Measurements from ENCODE around the gene GABBR2. TPM values are rescaled to one million over a fixed set of nuclear protein-coding genes. Genes with fewer than 3 reads are reported as not detected.

Gene GABBR2
- total and polyA plus RNA-seq, 2 experiments from 2014 or later = 0.89 to 1.3 TPM

GRCh38 chr9:98719055-98719454, 10.3 kb upstream of the GABBR2 start:
- peaks cover 1% of the 10 kb centered on the region for H3K27me3 Mint-ChIP-seq (ENCODE audit: insufficient read depth, low read depth, poor library complexity)
- TF ChIP-seq JUNB (IDR thresholded peaks at IDR 0.05; ENCODE audit: unreplicated experiment) = no peak
- no peak for TF ChIP-seq POLR2AphosphoS5 (IDR thresholded peaks at IDR 0.05; ENCODE audit: low read depth)
- no peak for TF ChIP-seq CREB1 (CRISPR knock-in tag; IDR thresholded peaks at IDR 0.05; ENCODE audit: low read depth)
- TF ChIP-seq, protein P1, sequence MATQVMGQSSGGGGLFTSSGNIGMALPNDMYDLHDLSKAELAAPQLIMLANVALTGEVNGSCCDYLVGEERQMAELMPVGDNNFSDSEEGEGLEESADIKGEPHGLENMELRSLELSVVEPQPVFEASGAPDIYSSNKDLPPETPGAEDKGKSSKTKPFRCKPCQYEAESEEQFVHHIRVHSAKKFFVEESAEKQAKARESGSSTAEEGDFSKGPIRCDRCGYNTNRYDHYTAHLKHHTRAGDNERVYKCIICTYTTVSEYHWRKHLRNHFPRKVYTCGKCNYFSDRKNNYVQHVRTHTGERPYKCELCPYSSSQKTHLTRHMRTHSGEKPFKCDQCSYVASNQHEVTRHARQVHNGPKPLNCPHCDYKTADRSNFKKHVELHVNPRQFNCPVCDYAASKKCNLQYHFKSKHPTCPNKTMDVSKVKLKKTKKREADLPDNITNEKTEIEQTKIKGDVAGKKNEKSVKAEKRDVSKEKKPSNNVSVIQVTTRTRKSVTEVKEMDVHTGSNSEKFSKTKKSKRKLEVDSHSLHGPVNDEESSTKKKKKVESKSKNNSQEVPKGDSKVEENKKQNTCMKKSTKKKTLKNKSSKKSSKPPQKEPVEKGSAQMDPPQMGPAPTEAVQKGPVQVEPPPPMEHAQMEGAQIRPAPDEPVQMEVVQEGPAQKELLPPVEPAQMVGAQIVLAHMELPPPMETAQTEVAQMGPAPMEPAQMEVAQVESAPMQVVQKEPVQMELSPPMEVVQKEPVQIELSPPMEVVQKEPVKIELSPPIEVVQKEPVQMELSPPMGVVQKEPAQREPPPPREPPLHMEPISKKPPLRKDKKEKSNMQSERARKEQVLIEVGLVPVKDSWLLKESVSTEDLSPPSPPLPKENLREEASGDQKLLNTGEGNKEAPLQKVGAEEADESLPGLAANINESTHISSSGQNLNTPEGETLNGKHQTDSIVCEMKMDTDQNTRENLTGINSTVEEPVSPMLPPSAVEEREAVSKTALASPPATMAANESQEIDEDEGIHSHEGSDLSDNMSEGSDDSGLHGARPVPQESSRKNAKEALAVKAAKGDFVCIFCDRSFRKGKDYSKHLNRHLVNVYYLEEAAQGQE (IDR thresholded peaks at IDR 0.05; ENCODE audit: unreplicated experiment) = no peak
- TF ChIP-seq, protein P2, sequence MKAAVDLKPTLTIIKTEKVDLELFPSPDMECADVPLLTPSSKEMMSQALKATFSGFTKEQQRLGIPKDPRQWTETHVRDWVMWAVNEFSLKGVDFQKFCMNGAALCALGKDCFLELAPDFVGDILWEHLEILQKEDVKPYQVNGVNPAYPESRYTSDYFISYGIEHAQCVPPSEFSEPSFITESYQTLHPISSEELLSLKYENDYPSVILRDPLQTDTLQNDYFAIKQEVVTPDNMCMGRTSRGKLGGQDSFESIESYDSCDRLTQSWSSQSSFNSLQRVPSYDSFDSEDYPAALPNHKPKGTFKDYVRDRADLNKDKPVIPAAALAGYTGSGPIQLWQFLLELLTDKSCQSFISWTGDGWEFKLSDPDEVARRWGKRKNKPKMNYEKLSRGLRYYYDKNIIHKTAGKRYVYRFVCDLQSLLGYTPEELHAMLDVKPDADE (IDR thresholded peaks at IDR 0.05) = no peak
- Histone ChIP-seq H3K9me2 (ENCODE audit: insufficient read depth) (no peaks in the 10 kb centered on the region), H3K79me2 (replicated peaks; ENCODE audit: insufficient read depth) (no peaks in the 10 kb centered on the region), H2AFZ (no peak overlapping the region), H3K4me3 (no peak overlapping the region), H3K4me1 (ENCODE audit: insufficient read depth) (no peaks in the 10 kb centered on the region), H3K36me3 (ENCODE audit: insufficient read depth) (no peaks in the 10 kb centered on the region), H3K27me3 (ENCODE audit: insufficient read depth) (no peaks in the 10 kb centered on the region), H3K27ac (ENCODE audit: low read depth) (no peak overlapping the region), H3K4me2 (no peak overlapping the region), H4K20me1 (replicated peaks; ENCODE audit: insufficient read depth) (no peaks in the 10 kb centered on the region; the same call in 1 of the 2 replicates), H3F3A (replicated peaks; ENCODE audit: low read depth) (no peaks in the 10 kb centered on the region)
- no peaks in the 10 kb centered on the region for H3K4me1 Mint-ChIP-seq
- no peak for DNase-seq (ENCODE audit: low spot score)
- ATAC-seq = no peak
- H3K27ac Mint-ChIP-seq = no peak overlapping the region
- no peaks in the 10 kb centered on the region for H3K9me3 Mint-ChIP-seq
- H3K4me3 Mint-ChIP-seq = no peak overlapping the region
- no peaks in the 10 kb centered on the region for H3K36me3 Mint-ChIP-seq (ENCODE audit: low read depth)

DNA sequence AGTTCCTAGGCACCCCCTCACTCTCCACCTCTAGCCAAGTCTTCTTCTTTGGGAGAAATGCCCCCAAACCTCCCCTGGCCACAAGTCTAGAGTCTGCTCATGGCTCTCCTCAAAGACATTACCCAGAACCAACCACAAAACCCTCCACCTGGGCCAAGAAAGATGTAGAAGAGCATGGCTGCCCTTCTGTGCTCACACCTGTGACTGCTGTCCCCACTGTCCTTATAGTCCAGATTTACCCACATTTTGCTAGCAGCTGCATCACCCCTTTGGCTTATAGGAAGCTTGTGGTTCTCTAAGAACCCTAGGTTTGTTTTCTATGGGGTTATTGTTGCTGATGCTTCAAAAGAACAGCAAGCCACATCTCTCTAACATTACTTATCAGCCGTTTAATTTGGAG, 6.1 kb upstream of the GABBR2 start:
- Mint-ChIP-seq H3K36me3 (ENCODE audit: low read depth) (no peaks in the 10 kb centered on the region), H3K27me3 (ENCODE audit: insufficient read depth, low read depth, poor library complexity) (peaks cover 20% of the 10 kb centered on the region), H3K4me3 (no peak overlapping the region), H3K9me3 (no peaks in the 10 kb centered on the region), H3K27ac (no peak overlapping the region), H3K4me1 (peaks cover under 1% of the 10 kb centered on the region; the same call in 2 of the 3 replicates)
- Histone ChIP-seq H3K79me2 (replicated peaks; ENCODE audit: insufficient read depth) (no peaks in the 10 kb centered on the region), H3K4me1 (ENCODE audit: insufficient read depth) (no peaks in the 10 kb centered on the region), H3K4me3 (no peak overlapping the region), H3K4me2 (no peak overlapping the region), H3F3A (replicated peaks; ENCODE audit: low read depth) (no peaks in the 10 kb centered on the region), H4K20me1 (replicated peaks; ENCODE audit: insufficient read depth) (no peaks in the 10 kb centered on the region; the same call in 1 of the 2 replicates), H3K27ac (ENCODE audit: low read depth) (no peak overlapping the region), H2AFZ (no peak overlapping the region), H3K9me2 (ENCODE audit: insufficient read depth) (no peaks in the 10 kb centered on the region), H3K36me3 (ENCODE audit: insufficient read depth) (no peaks in the 10 kb centered on the region), H3K27me3 (ENCODE audit: insufficient read depth) (peaks cover 23% of the 10 kb centered on the region)
- no peak for DNase-seq (ENCODE audit: low spot score)
- ATAC-seq = no peak
- TF ChIP-seq, protein P3, sequence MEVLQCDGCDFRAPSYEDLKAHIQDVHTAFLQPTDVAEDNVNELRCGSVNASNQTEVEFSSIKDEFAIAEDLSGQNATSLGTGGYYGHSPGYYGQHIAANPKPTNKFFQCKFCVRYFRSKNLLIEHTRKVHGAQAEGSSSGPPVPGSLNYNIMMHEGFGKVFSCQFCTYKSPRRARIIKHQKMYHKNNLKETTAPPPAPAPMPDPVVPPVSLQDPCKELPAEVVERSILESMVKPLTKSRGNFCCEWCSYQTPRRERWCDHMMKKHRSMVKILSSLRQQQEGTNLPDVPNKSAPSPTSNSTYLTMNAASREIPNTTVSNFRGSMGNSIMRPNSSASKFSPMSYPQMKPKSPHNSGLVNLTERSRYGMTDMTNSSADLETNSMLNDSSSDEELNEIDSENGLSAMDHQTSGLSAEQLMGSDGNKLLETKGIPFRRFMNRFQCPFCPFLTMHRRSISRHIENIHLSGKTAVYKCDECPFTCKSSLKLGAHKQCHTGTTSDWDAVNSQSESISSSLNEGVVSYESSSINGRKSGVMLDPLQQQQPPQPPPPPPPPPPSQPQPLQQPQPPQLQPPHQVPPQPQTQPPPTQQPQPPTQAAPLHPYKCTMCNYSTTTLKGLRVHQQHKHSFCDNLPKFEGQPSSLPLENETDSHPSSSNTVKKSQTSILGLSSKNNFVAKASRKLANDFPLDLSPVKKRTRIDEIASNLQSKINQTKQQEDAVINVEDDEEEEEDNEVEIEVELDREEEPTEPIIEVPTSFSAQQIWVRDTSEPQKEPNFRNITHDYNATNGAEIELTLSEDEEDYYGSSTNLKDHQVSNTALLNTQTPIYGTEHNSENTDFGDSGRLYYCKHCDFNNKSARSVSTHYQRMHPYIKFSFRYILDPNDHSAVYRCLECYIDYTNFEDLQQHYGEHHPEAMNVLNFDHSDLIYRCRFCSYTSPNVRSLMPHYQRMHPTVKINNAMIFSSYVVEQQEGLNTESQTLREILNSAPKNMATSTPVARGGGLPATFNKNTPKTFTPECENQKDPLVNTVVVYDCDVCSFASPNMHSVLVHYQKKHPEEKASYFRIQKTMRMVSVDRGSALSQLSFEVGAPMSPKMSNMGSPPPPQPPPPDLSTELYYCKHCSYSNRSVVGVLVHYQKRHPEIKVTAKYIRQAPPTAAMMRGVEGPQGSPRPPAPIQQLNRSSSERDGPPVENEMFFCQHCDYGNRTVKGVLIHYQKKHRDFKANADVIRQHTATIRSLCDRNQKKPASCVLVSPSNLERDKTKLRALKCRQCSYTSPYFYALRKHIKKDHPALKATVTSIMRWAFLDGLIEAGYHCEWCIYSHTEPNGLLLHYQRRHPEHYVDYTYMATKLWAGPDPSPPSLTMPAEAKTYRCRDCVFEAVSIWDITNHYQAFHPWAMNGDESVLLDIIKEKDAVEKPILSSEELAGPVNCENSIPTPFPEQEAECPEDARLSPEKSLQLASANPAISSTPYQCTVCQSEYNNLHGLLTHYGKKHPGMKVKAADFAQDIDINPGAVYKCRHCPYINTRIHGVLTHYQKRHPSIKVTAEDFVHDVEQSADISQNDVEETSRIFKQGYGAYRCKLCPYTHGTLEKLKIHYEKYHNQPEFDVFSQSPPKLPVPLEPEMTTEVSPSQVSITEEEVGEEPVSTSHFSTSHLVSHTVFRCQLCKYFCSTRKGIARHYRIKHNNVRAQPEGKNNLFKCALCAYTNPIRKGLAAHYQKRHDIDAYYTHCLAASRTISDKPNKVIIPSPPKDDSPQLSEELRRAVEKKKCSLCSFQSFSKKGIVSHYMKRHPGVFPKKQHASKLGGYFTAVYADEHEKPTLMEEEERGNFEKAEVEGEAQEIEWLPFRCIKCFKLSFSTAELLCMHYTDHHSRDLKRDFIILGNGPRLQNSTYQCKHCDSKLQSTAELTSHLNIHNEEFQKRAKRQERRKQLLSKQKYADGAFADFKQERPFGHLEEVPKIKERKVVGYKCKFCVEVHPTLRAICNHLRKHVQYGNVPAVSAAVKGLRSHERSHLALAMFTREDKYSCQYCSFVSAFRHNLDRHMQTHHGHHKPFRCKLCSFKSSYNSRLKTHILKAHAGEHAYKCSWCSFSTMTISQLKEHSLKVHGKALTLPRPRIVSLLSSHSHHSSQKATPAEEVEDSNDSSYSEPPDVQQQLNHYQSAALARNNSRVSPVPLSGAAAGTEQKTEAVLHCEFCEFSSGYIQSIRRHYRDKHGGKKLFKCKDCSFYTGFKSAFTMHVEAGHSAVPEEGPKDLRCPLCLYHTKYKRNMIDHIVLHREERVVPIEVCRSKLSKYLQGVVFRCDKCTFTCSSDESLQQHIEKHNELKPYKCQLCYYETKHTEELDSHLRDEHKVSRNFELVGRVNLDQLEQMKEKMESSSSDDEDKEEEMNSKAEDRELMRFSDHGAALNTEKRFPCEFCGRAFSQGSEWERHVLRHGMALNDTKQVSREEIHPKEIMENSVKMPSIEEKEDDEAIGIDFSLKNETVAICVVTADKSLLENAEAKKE (CRISPR knock-in tag; IDR thresholded peaks at IDR 0.05) = no peak
- no peak for TF ChIP-seq CREB1 (CRISPR knock-in tag; IDR thresholded peaks at IDR 0.05; ENCODE audit: low read depth)
- TF ChIP-seq JUNB (IDR thresholded peaks at IDR 0.05; ENCODE audit: unreplicated experiment) = no peak
- TF ChIP-seq EZH2 (IDR thresholded peaks at IDR 0.05; ENCODE audit: low read depth, unreplicated experiment) = no peak

Data from GM23338 (cell line).